ENCODE measurements around the gene PFDN5. TPM values are rescaled to one million over a fixed set of nuclear protein-coding genes. Genes with fewer than 3 reads are reported as not detected.

The PFDN5 gene
- total RNA-seq, 1 experiment from 2014 or later = 291 TPM

GRCh38 chr12:53268630-53269562 is 26.4 kb upstream of the PFDN5 start:
- no peaks in the 10 kb centered on the region for H3K9me2 ChIP-seq (ENCODE audit: insufficient read depth)
- H3K27me3 ChIP-seq (ENCODE audit: insufficient read depth, low read depth) = no peaks in the 10 kb centered on the region
- peaks cover 11% of the 10 kb centered on the region; the same call in 1 of the 2 replicates for H3F3A ChIP-seq (ENCODE audit: insufficient read depth, low read depth)
- H3K27ac ChIP-seq = no peak overlapping the region
- POLR2A ChIA-PET (ENCODE audit: unreplicated experiment) = interaction anchor here (0.7 kb wide), 1 partner anchor 129 kb away, joined by 7 read pairs; no protein-coding TSS in a partner anchor
- H3K9me3 ChIP-seq (ENCODE audit: insufficient read depth, low read depth) = no peaks in the 10 kb centered on the region
- BruUV-seq (replicated peaks) = TSS peak; percentile 62
- intact Hi-C loops (cut with micrococcal nuclease; ENCODE audit: unreplicated experiment) = loop anchor here (1.0 kb wide), 1 partner anchor 56 kb away; no protein-coding TSS in a partner anchor
- CTCF ChIA-PET = interaction anchor here (0.5 to 1.9 kb wide), 4 partner anchors 17 to 226 kb away, joined by 3 to 7 read pairs (median 5); a partner anchor contains a TSS
- no peaks in the 10 kb centered on the region for H3K36me3 ChIP-seq (ENCODE audit: low read depth)
- TF ChIP-seq CTCF (conservative IDR thresholded peaks at IDR 0.05) (no peak), EZH2 (IDR thresholded peaks at IDR 0.05; ENCODE audit: low read depth) (no peak)
- peak overlapping the region; percentile 96 for H3K4me2 ChIP-seq
- H3K4me3 ChIP-seq = peak overlapping the region; percentile 85
- H3K79me2 ChIP-seq (ENCODE audit: low read depth) = peaks cover 20% of the 10 kb centered on the region
- H4K20me1 ChIP-seq (ENCODE audit: insufficient read depth) = no peaks in the 10 kb centered on the region
- H2AFZ ChIP-seq = peak overlapping the region; percentile 95
- DNase-seq = peak in 1 of 2 experiments; percentile 11
- peaks cover 11% of the 10 kb centered on the region for H3K4me1 ChIP-seq (replicated peaks; ENCODE audit: insufficient read depth)

GRCh38 chr12:53274445-53274844 is 20.9 kb upstream of the PFDN5 start:
- peaks cover 13% of the 10 kb centered on the region for H3K79me2 ChIP-seq (ENCODE audit: low read depth)
- intact Hi-C loops (cut with micrococcal nuclease; ENCODE audit: unreplicated experiment) = no loop called here
- no peaks in the 10 kb centered on the region; the same call in 1 of the 2 replicates for H3K4me1 ChIP-seq (replicated peaks; ENCODE audit: insufficient read depth)
- H3K36me3 ChIP-seq (ENCODE audit: low read depth) = no peaks in the 10 kb centered on the region
- H3F3A ChIP-seq (ENCODE audit: insufficient read depth, low read depth) = no peaks in the 10 kb centered on the region; the same call in 1 of the 2 replicates
- DNase-seq = peak in 1 of 2 experiments; percentile 8
- H3K4me2 ChIP-seq = no peak overlapping the region
- no peaks in the 10 kb centered on the region for H3K9me2 ChIP-seq (ENCODE audit: insufficient read depth)
- BruUV-seq (replicated peaks) = no TSS peak
- H2AFZ ChIP-seq = no peak overlapping the region
- POLR2A ChIA-PET (ENCODE audit: unreplicated experiment) = no interaction called here
- no peaks in the 10 kb centered on the region for H3K27me3 ChIP-seq (ENCODE audit: insufficient read depth, low read depth)
- no peak overlapping the region for H3K27ac ChIP-seq
- H3K9me3 ChIP-seq (ENCODE audit: insufficient read depth, low read depth) = no peaks in the 10 kb centered on the region
- CTCF ChIA-PET = no interaction called here
- no peaks in the 10 kb centered on the region for H4K20me1 ChIP-seq (ENCODE audit: insufficient read depth)
- TF ChIP-seq EZH2 (IDR thresholded peaks at IDR 0.05; ENCODE audit: low read depth) = no peak
- TF ChIP-seq CTCF (conservative IDR thresholded peaks at IDR 0.05) = no peak
- no peak overlapping the region for H3K4me3 ChIP-seq

GRCh38 chr12:53276511-53276910 is 18.8 kb upstream of the PFDN5 start:
- Histone ChIP-seq H3F3A (ENCODE audit: insufficient read depth, low read depth) (peaks cover 4% of the 10 kb centered on the region; the same call in 1 of the 2 replicates), H3K4me3 (no peak overlapping the region), H3K36me3 (ENCODE audit: low read depth) (no peaks in the 10 kb centered on the region), H3K27ac (no peak overlapping the region), H3K79me2 (ENCODE audit: low read depth) (no peaks in the 10 kb centered on the region), H3K27me3 (ENCODE audit: insufficient read depth, low read depth) (no peaks in the 10 kb centered on the region), H4K20me1 (ENCODE audit: insufficient read depth) (no peaks in the 10 kb centered on the region), H3K9me2 (ENCODE audit: insufficient read depth) (no peaks in the 10 kb centered on the region), H2AFZ (no peak overlapping the region), H3K4me2 (no peak overlapping the region), H3K4me1 (replicated peaks; ENCODE audit: insufficient read depth) (no peaks in the 10 kb centered on the region), H3K9me3 (ENCODE audit: insufficient read depth, low read depth) (no peaks in the 10 kb centered on the region)
- POLR2A ChIA-PET (ENCODE audit: unreplicated experiment) = interaction anchor here (0.6 kb wide), 1 partner anchor 69 kb away, joined by 5 read pairs; no protein-coding TSS in a partner anchor
- DNase-seq = no peak
- intact Hi-C loops (cut with micrococcal nuclease; ENCODE audit: unreplicated experiment) = no loop called here
- TF ChIP-seq EZH2 (IDR thresholded peaks at IDR 0.05; ENCODE audit: low read depth) = no peak
- no peak for TF ChIP-seq CTCF (conservative IDR thresholded peaks at IDR 0.05)
- BruUV-seq (replicated peaks) = no TSS peak
- CTCF ChIA-PET = interaction anchor here (0.6 kb wide), 1 partner anchor 62 kb away, joined by 5 read pairs; no protein-coding TSS in a partner anchor
